HCT116 (cell line): ENCODE data around the gene BCKDHB. TPM values are rescaled to one million over a fixed set of nuclear protein-coding genes. Genes with fewer than 3 reads are reported as not detected.

Experiments
- ATAC-seq: fragments of 200-7000 bp; cut with Tn5 transposase; 2 replicates; pipeline ENCODE4 v1.9.1; 2020; ENCODE audit warnings: mild to moderate bottlenecking, moderate library complexity
- BruUV-seq: library from RNA; stranded (reverse); fragments of 400-500 nt; replicated peaks from 2 replicates; lab custom pipeline; 2021; lab: Mats Ljungman, UMichigan
- CTCF ChIA-PET: fragments of 300-600 bp; sonication (Branson Sonifier 250); formaldehyde crosslinking; loops from one replicate; lab custom pipeline; 2021; ENCODE audit warnings: antibody characterized with exemption; lab: Charles Lee
- POLR2A ChIA-PET: fragments of 300-600, 350-600 bp; sonication (Branson Sonifier 250); formaldehyde crosslinking; loops from one replicate; lab custom pipeline; 2021; ENCODE audit warnings: antibody characterized with exemption; lab: Charles Lee
- RAD21 ChIA-PET, 2 experiments: fragments of 300-600 bp; sonication (Branson Sonifier 250); formaldehyde crosslinking; loops; one replicate each; lab custom pipeline; 2023; ENCODE audit warnings: low total read pairs in 2 of 2; ENCODE audit not compliant: uncharacterized antibody in 2 of 2, unreplicated experiment in 2 of 2, low non-redundant PET in 1 of 2; lab: Charles Lee
- DNase-seq: peaks from one replicate; pipeline ENCODE4 v3.0.0-alpha.2; 2010; ENCODE audit warnings: low read depth, low spot score
- H2AFZ ChIP-seq: fragments of 200-600 bp; shearing (Covaris generic), sonication (generic); 2 replicates; pipeline ENCODE4 v1.6.1; 2017; ENCODE audit warnings: low read depth, mixed run types, mixed read lengths, antibody characterized with exemption, low read length; ENCODE audit not compliant: poor library complexity, severe bottlenecking
- H3K27ac ChIP-seq: 2 replicates; pipeline ENCODE4 v1.5.1; 2012; ENCODE audit warnings: low read depth, low read length
- H3K27me3 ChIP-seq: fragments of 200-600 bp; sonication (generic); 2 replicates; pipeline ENCODE4 v1.6.1; 2016; ENCODE audit warnings: mixed run types, low read length, mixed read lengths; ENCODE audit not compliant: insufficient read depth
- H3K36me3 ChIP-seq, 2 experiments: fragments of 200-500 bp in 1 of 2; fragments of 200-600 bp in 1 of 2; sonication (Bioruptor generic) in 1 of 2; sonication (generic) in 1 of 2; 2 replicates each; pipeline versions ENCODE4 v1.5.1 to v1.6.1; 2014 to 2016; ENCODE audit warnings: low read length in 2 of 2, inconsistent platforms in 1 of 2, mixed read lengths in 1 of 2, mixed run types in 1 of 2; ENCODE audit not compliant: insufficient read depth in 2 of 2, control insufficient read depth in 1 of 2
- H3K4me1 ChIP-seq, 2 experiments: fragments of 200-600 bp in 1 of 2; sonication (generic) in 1 of 2; 2 replicates each; pipeline versions ENCODE4 v1.5.1 to v1.6.1; 2012 to 2017; ENCODE audit warnings: low read length in 2 of 2, inconsistent platforms in 1 of 2, mild to moderate bottlenecking in 1 of 2, mixed read lengths in 1 of 2, mixed run types in 1 of 2, moderate library complexity in 1 of 2; ENCODE audit not compliant: insufficient read depth in 2 of 2, control insufficient read depth in 1 of 2
- H3K4me2 ChIP-seq: fragments of 200-600 bp; sonication (generic); 2 replicates; pipeline ENCODE4 v1.6.1; 2017; ENCODE audit warnings: mixed run types, low read length, mixed read lengths
- H3K4me3 ChIP-seq, 2 experiments: fragments of 200-600 bp in 1 of 2; sonication (generic) in 1 of 2; replicated peaks in 1 of 2; 2 replicates each; pipeline ENCODE4 v1.5.1; 2011 to 2016; ENCODE audit warnings: low read length in 2 of 2, control low read depth in 1 of 2, low read depth in 1 of 2, mild to moderate bottlenecking in 1 of 2, mixed read lengths in 1 of 2, mixed run types in 1 of 2
- H3K79me2 ChIP-seq: fragments of 200-600 bp; sonication (generic); 2 replicates; pipeline ENCODE4 v1.6.1; 2017; ENCODE audit warnings: mild to moderate bottlenecking, mixed run types, low read length, moderate library complexity, mixed read lengths; ENCODE audit not compliant: insufficient read depth
- H3K9ac ChIP-seq: fragments of 200-600 bp; sonication (generic); 2 replicates; pipeline ENCODE4 v1.6.1; 2016; ENCODE audit warnings: low read length, mixed read lengths
- H3K9me2 ChIP-seq: fragments of 200-600 bp; sonication (generic), shearing (Covaris generic); 2 replicates; pipeline ENCODE4 v1.6.1; 2017; ENCODE audit warnings: mixed run types, mild to moderate bottlenecking, moderate library complexity; ENCODE audit not compliant: insufficient read depth
- H3K9me3 ChIP-seq, 2 experiments: fragments of 200-500 bp in 1 of 2; fragments of 200-600 bp in 1 of 2; sonication (Bioruptor generic) in 1 of 2; sonication (generic) in 1 of 2; 2 replicates each; pipeline ENCODE4 v1.6.1; 2014 to 2017; ENCODE audit warnings: low read length in 2 of 2, mixed read lengths in 2 of 2, inconsistent platforms in 1 of 2, low read depth in 1 of 2, mild to moderate bottlenecking in 1 of 2, mixed run types in 1 of 2, moderate library complexity in 1 of 2; ENCODE audit not compliant: control insufficient read depth in 1 of 2, insufficient read depth in 1 of 2
- H4K20me1 ChIP-seq: fragments of 200-600 bp; sonication (generic), shearing (Covaris generic); 2 replicates; pipeline ENCODE4 v1.6.1; 2017; ENCODE audit warnings: mixed run types, mild to moderate bottlenecking, moderate library complexity; ENCODE audit not compliant: insufficient read depth
- ATF3 ChIP-seq: IDR thresholded peaks from 2 replicates; pipeline ENCODE4 v1.6.1; 2012
- CEBPB ChIP-seq: IDR thresholded peaks from 2 replicates; pipeline ENCODE4 v1.6.1; 2012; ENCODE audit warnings: low read depth
- CTCF ChIP-seq, 3 experiments: fragments of 200-600 bp in 1 of 3; sonication (generic) in 1 of 3; IDR thresholded peaks in 2 of 3; conservative IDR thresholded peaks in 1 of 3; 2 replicates each; pipeline ENCODE4 v1.5.1; 2012 to 2017; ENCODE audit warnings: low read depth in 2 of 3, low read length in 2 of 3, antibody characterized with exemption in 1 of 3, borderline replicate concordance in 1 of 3, control low read depth in 1 of 3, mild to moderate bottlenecking in 1 of 3, mixed read lengths in 1 of 3, mixed run types in 1 of 3, moderate library complexity in 1 of 3; ENCODE audit not compliant: insufficient read depth in 1 of 3
- ELF1 ChIP-seq: IDR thresholded peaks from 2 replicates; pipeline ENCODE4 v1.6.1; 2012; ENCODE audit warnings: low read depth, borderline replicate concordance
- EZH2 ChIP-seq: fragments of 200-600 bp; sonication (generic); IDR thresholded peaks from 2 replicates; pipeline ENCODE4 v1.6.1; 2017; ENCODE audit warnings: antibody characterized with exemption, mixed run types
- EZH2phosphoT487 ChIP-seq: fragments of 200-600 bp; IDR thresholded peaks from 2 replicates; pipeline ENCODE4 v1.6.1; 2018; ENCODE audit warnings: antibody characterized with exemption, borderline replicate concordance
- FOSL1 ChIP-seq: IDR thresholded peaks from 2 replicates; pipeline ENCODE4 v1.6.1; 2012; ENCODE audit warnings: low read depth
- JUND ChIP-seq: IDR thresholded peaks from 2 replicates; pipeline ENCODE4 v1.6.1; 2012
- MAX ChIP-seq: IDR thresholded peaks from 2 replicates; pipeline ENCODE4 v1.6.1; 2012
- POLR2A ChIP-seq: IDR thresholded peaks from 2 replicates; pipeline ENCODE4 v1.7.0; 2011; ENCODE audit warnings: borderline replicate concordance; ENCODE audit not compliant: insufficient read depth, insufficient read length; ENCODE audit errors: extremely low read depth
- RAD21 ChIP-seq: IDR thresholded peaks from 2 replicates; pipeline ENCODE4 v1.6.1; 2012; ENCODE audit warnings: low read depth, mild to moderate bottlenecking
- REST ChIP-seq: IDR thresholded peaks from 2 replicates; pipeline ENCODE4 v1.6.1; 2012; ENCODE audit warnings: low read depth
- SIN3A ChIP-seq: IDR thresholded peaks from 2 replicates; pipeline ENCODE4 v1.6.1; 2012; ENCODE audit warnings: low read depth
- TCF7L2 ChIP-seq: IDR thresholded peaks from 2 replicates; pipeline ENCODE4 v1.7.0; 2011; ENCODE audit warnings: borderline replicate concordance, inconsistent platforms; ENCODE audit not compliant: insufficient read depth, insufficient read length; ENCODE audit errors: extremely low read depth
- ZBTB33 ChIP-seq: IDR thresholded peaks from 2 replicates; pipeline ENCODE4 v1.6.1; 2011; ENCODE audit warnings: mild to moderate bottlenecking, low read length, moderate library complexity; ENCODE audit not compliant: insufficient replicate concordance; ENCODE audit errors: extremely low read depth
- ZFX ChIP-seq: fragments of 450-650 bp; IDR thresholded peaks from 2 replicates; pipeline ENCODE4 v1.6.1; 2017
- ZNF274 ChIP-seq: fragments of 200-500 bp; sonication (Bioruptor generic); IDR thresholded peaks from 2 replicates; pipeline ENCODE4 v1.6.1; 2014; ENCODE audit warnings: mild to moderate bottlenecking, low read depth, low read length, inconsistent platforms
- intact Hi-C: fragments of 100-400 bp; cut with micrococcal nuclease; formaldehyde crosslinking; loops from 2 replicates; pipeline ENCODE4 v1.10.0; 2022
- total RNA-seq: library from RNA; stranded (reverse); gene quantifications from one replicate; pipeline ENCODE4 v1.2.1, GENCODE V29; 2021; ENCODE audit not compliant: unreplicated experiment

BCKDHB gene
- total RNA-seq, 1 experiment from 2014 or later, result 11.2 TPM

- no peaks in the 10 kb centered on the region for H3K27me3 ChIP-seq
- CTCF ChIA-PET, result no interaction called here
- no peaks in the 10 kb centered on the region for H3K4me1 ChIP-seq
- POLR2A ChIA-PET, result no interaction called here
- ATAC-seq (no peak), DNase-seq (no peak)
- RAD21 ChIA-PET, result no interaction called here
- H3K9ac ChIP-seq, result no peak overlapping the region
- TF ChIP-seq POLR2A (no peak), ATF3 (no peak), EZH2 (no peak), REST (no peak), TCF7L2 (no peak), CTCF (IDR thresholded peaks at IDR 0.05 in 2 of 3, conservative IDR thresholded peaks at IDR 0.05 in 1 of 3; ENCODE audit: borderline replicate concordance in 1 of 3, insufficient read depth in 1 of 3, low read depth in 2 of 3, low read length in 2 of 3) (no peak), SIN3A (no peak), ELF1 (no peak), CEBPB (no peak), ZFX (no peak), JUND (no peak), ZBTB33 (no peak), ZNF274 (no peak), EZH2phosphoT487 (no peak), MAX (no peak), FOSL1 (no peak), RAD21 (no peak)
- H3K9me3 ChIP-seq, result no peaks in the 10 kb centered on the region
- H4K20me1 ChIP-seq, result no peaks in the 10 kb centered on the region
- no peak overlapping the region for H3K4me2 ChIP-seq
- intact Hi-C loops, result no loop called here
- H2AFZ ChIP-seq, result no peak overlapping the region
- no peaks in the 10 kb centered on the region for H3K9me2 ChIP-seq
- no TSS peak for BruUV-seq
- no peak overlapping the region for H3K27ac ChIP-seq
- H3K79me2 ChIP-seq, result no peaks in the 10 kb centered on the region
- no peak overlapping the region for H3K4me3 ChIP-seq
- no peaks in the 10 kb centered on the region for H3K36me3 ChIP-seq
Measured at GRCh38 chr6:80388507-80388906, 282.0 kb downstream of the BCKDHB start.
